Keratinocyte (primary cell): ENCODE results near the gene TOLLIP.

Source experiments
- EZH2 ChIP-seq: IDR thresholded peaks from one replicate; pipeline ENCODE4 v1.6.1; 2012; ENCODE audit warnings: inconsistent platforms, mild to moderate bottlenecking, low read length, moderate library complexity
- TF ChIP-seq, protein P1 (sequence below), 3 experiments: IDR thresholded peaks in 1 of 3; conservative IDR thresholded peaks in 1 of 3; optimal IDR thresholded peaks in 1 of 3; 2 replicates in 2 of 3; 3 replicates in 1 of 3; pipeline versions ENCODE3 to v1.5.1; 2011; ENCODE audit warnings: low read length in 3 of 3, mild to moderate bottlenecking in 3 of 3, moderate library complexity in 2 of 3, control low read depth in 1 of 3, inconsistent platforms in 1 of 3; ENCODE audit not compliant: insufficient read depth in 2 of 3; ENCODE audit errors: extremely low read depth in 1 of 3

DNA sequence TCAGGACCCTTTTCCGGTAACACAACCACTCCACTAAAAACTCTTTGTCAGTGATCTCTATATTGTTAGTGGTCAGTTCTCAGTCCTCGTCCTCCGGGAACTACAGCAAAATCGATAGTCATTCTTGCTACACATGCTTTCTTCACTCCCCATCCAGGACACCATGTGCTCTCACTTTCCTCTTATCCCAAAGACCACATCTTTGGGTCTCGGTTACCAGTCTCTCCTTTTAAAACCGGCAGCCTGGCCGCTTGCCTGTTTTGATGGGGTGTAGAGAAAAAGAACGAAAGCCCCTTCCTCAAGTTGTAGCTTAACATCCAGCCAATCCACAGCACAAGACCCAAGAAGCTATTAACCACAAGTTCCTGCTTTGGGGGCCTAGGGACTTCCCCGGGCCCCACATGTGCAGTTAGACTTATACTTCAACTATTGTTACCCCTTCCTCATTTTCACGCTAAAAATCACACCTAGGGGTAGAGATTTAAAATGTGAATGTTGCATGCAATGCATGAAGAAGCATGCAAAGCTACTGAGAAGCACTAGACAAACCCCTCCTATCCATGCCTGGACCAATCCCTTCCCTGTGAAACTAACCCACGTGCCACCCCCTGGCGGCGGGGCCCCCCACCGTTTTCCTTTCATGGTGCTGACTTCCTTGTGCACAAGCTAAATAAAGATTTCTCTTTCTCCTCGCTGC lies 1.5 kb upstream of the TOLLIP start:
- TF ChIP-seq, protein P1, sequence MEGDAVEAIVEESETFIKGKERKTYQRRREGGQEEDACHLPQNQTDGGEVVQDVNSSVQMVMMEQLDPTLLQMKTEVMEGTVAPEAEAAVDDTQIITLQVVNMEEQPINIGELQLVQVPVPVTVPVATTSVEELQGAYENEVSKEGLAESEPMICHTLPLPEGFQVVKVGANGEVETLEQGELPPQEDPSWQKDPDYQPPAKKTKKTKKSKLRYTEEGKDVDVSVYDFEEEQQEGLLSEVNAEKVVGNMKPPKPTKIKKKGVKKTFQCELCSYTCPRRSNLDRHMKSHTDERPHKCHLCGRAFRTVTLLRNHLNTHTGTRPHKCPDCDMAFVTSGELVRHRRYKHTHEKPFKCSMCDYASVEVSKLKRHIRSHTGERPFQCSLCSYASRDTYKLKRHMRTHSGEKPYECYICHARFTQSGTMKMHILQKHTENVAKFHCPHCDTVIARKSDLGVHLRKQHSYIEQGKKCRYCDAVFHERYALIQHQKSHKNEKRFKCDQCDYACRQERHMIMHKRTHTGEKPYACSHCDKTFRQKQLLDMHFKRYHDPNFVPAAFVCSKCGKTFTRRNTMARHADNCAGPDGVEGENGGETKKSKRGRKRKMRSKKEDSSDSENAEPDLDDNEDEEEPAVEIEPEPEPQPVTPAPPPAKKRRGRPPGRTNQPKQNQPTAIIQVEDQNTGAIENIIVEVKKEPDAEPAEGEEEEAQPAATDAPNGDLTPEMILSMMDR (optimal IDR thresholded peaks at IDR 0.05 in 1 of 3, IDR thresholded peaks at IDR 0.05 in 1 of 3, conservative IDR thresholded peaks at IDR 0.05 in 1 of 3; ENCODE audit: extremely low read depth in 1 of 3, insufficient read depth in 2 of 3, low read length in 3 of 3): no peak
- no peak for TF ChIP-seq EZH2
